CD4-positive, alpha-beta memory T cell (primary cell): ENCODE results near the gene EFNA1. TPM values are rescaled to one million over a fixed set of nuclear protein-coding genes. Genes with fewer than 3 reads are reported as not detected.
"Not testable (repeated sequence)": the region's sequence is repeated elsewhere in the genome, so short reads cannot be mapped to it uniquely, and the experiment has no call there.

ENCODE experiments used
- CTCF ChIA-PET: fragments of 350-600 bp; sonication (Branson Sonifier 250); formaldehyde crosslinking; loops from one replicate; lab custom pipeline; 2021; ENCODE audit warnings: inconsistent platforms; ENCODE audit not compliant: partially characterized antibody; lab: Charles Lee
- POLR2A ChIA-PET: fragments of 350-600 bp; sonication (Branson Sonifier 250); formaldehyde crosslinking; loops from one replicate; lab custom pipeline; 2021; ENCODE audit not compliant: partially characterized antibody; lab: Charles Lee
- DNase-seq, 5 donors: peaks; one replicate each; pipeline versions ENCODE4 v3.0.0 to v3.0.0-alpha.2; 2020 to 2022; ENCODE audit warnings: mixed read lengths in 1 of 5
- H3K27ac ChIP-seq: one replicate; pipeline ENCODE4 v1.7.0; 2013; ENCODE audit warnings: low read depth, low read length
- H3K27me3 ChIP-seq: 2 replicates; pipeline ENCODE4 v1.7.0; 2013; ENCODE audit warnings: mild to moderate bottlenecking, low read length, moderate library complexity; ENCODE audit not compliant: insufficient read depth
- H3K36me3 ChIP-seq: 2 replicates; pipeline ENCODE4 v1.7.0; 2013; ENCODE audit warnings: mild to moderate bottlenecking, low read length, moderate library complexity; ENCODE audit not compliant: insufficient read depth
- H3K4me1 ChIP-seq: 2 replicates; pipeline ENCODE4 v1.7.0; 2013; ENCODE audit warnings: mild to moderate bottlenecking, low read length, moderate library complexity; ENCODE audit not compliant: insufficient read depth
- H3K4me3 ChIP-seq, 2 donors: one replicate each; pipeline ENCODE4 v1.7.0; 2013; ENCODE audit warnings: low read length in 2 of 2, mild to moderate bottlenecking in 1 of 2
- H3K9me3 ChIP-seq, 2 donors: one replicate each; pipeline ENCODE4 v1.7.0; 2013; ENCODE audit warnings: low read length in 2 of 2, control low read depth in 1 of 2; ENCODE audit not compliant: control insufficient read depth in 1 of 2
- H3K27ac Mint-ChIP-seq, 7 donors: one replicate each; pipeline ENCODE4 v1.8.0; 2020 to 2021; ENCODE audit warnings: mixed read lengths in 7 of 7, mild to moderate bottlenecking in 6 of 7, inconsistent platforms in 3 of 7, moderate library complexity in 3 of 7
- H3K27me3 Mint-ChIP-seq, 2 donors: one replicate each; pipeline ENCODE4 v1.8.0; 2020 to 2021; ENCODE audit warnings: mixed read lengths in 2 of 2
- H3K36me3 Mint-ChIP-seq, 2 donors: one replicate each; pipeline ENCODE4 v1.8.0; 2020 to 2021; ENCODE audit warnings: mixed read lengths in 2 of 2, inconsistent platforms in 1 of 2, mild to moderate bottlenecking in 1 of 2
- H3K4me1 Mint-ChIP-seq, 4 donors: one replicate each; pipeline ENCODE4 v1.8.0; 2020 to 2021; ENCODE audit warnings: mixed read lengths in 4 of 4, mild to moderate bottlenecking in 1 of 4
- H3K4me3 Mint-ChIP-seq, 8 donors: one replicate each; pipeline ENCODE4 v1.8.0; 2020 to 2021; ENCODE audit warnings: mixed read lengths in 8 of 8, mild to moderate bottlenecking in 7 of 8, moderate library complexity in 6 of 8, inconsistent platforms in 3 of 8
- H3K9me3 Mint-ChIP-seq, 8 donors: one replicate each; pipeline ENCODE4 v1.8.0; 2020 to 2021; ENCODE audit warnings: mixed read lengths in 8 of 8, mild to moderate bottlenecking in 5 of 8, inconsistent platforms in 3 of 8, moderate library complexity in 1 of 8
- intact Hi-C: fragments of 100-400 bp; cut with micrococcal nuclease; formaldehyde crosslinking; loops from one replicate; pipeline ENCODE4 v1.15.1; 2023
- polyA plus RNA-seq, 2 donors: library from polyadenylated mRNA; unstranded; fragments of 300-500 nt; fragmentation: Illumina TruSeq; gene quantifications; one replicate each; pipeline ENCODE4 v1.2.3, GENCODE V29; 2021
- total RNA-seq, 2 experiments: library from RNA; stranded (reverse); gene quantifications; one replicate each; pipeline ENCODE4 v1.2.3, GENCODE V29; 2021

EFNA1 gene
- total and polyA plus RNA-seq, 4 experiments from 2014 or later: 0.84 to 2.0 (median 1.6) TPM

GRCh38 chr1:155117610-155118009, 10.1 kb upstream of the EFNA1 start:
- Histone ChIP-seq H3K27ac (no peak overlapping the region), H3K4me1 (no peaks in the 10 kb centered on the region), H3K9me3 (no peaks in the 10 kb centered on the region), H3K36me3 (no peaks in the 10 kb centered on the region), H3K4me3 (no peak overlapping the region), H3K27me3 (no peaks in the 10 kb centered on the region)
- Mint-ChIP-seq H3K9me3 (peaks cover 0 to 2% (median 0%) of the 10 kb centered on the region in 8 donors), H3K4me1 (no peaks in the 10 kb centered on the region), H3K27ac (no peak overlapping the region), H3K4me3 (no peak overlapping the region), H3K36me3 (no peaks in the 10 kb centered on the region), H3K27me3 (peaks cover 6 to 9% of the 10 kb centered on the region in 2 donors)
- intact Hi-C loops: no loop called here
- no peak for DNase-seq
- ChIA-PET POLR2A (no interaction called here), CTCF (interaction anchor here (1.7 kb wide), 1 partner anchor 26 kb away, joined by 7 read pairs; no protein-coding TSS in a partner anchor)

- H3K36me3 Mint-ChIP-seq, H3K9me3 Mint-ChIP-seq, H3K27ac Mint-ChIP-seq, H3K27me3 ChIP-seq, H3K27me3 Mint-ChIP-seq, POLR2A ChIA-PET, H3K27ac ChIP-seq, H3K4me1 Mint-ChIP-seq, H3K9me3 ChIP-seq, H3K4me3 ChIP-seq, DNase-seq, H3K4me1 ChIP-seq, H3K36me3 ChIP-seq, H3K4me3 Mint-ChIP-seq, intact Hi-C loops: not testable (repeated sequence)
- CTCF ChIA-PET: interaction anchor here (1.7 kb wide), 1 partner anchor 27 kb away, joined by 7 read pairs; no protein-coding TSS in a partner anchor
Measured at GRCh38 chr1:155118090-155118489, 9.6 kb upstream of the EFNA1 start.

GRCh38 chr1:155120253-155120652, 7.4 kb upstream of the EFNA1 start:
- Mint-ChIP-seq H3K4me1 (no peaks in the 10 kb centered on the region), H3K4me3 (no peak overlapping the region), H3K27me3 (peaks cover 6 to 9% of the 10 kb centered on the region in 2 donors), H3K9me3 (no peaks in the 10 kb centered on the region), H3K36me3 (no peaks in the 10 kb centered on the region), H3K27ac (peak overlapping the region in 1 of 7 donors; percentile 74)
- Histone ChIP-seq H3K27ac (no peak overlapping the region), H3K27me3 (no peaks in the 10 kb centered on the region), H3K36me3 (no peaks in the 10 kb centered on the region), H3K4me1 (no peaks in the 10 kb centered on the region), H3K4me3 (no peak overlapping the region), H3K9me3 (no peaks in the 10 kb centered on the region)
- ChIA-PET CTCF (interaction anchor here (1.8 to 1.9 kb wide), 2 partner anchors 29 to 52 kb away, joined by 8 to 9 read pairs; partner anchors contain the start of gene KRTCAP2), POLR2A (no interaction called here)
- no peak for DNase-seq
- intact Hi-C loops: no loop called here

GRCh38 chr1:155121249-155121648, 6.4 kb upstream of the EFNA1 start:
- Mint-ChIP-seq H3K36me3 (no peaks in the 10 kb centered on the region), H3K27me3 (peaks cover 3 to 10% of the 10 kb centered on the region in 2 donors), H3K4me1 (no peaks in the 10 kb centered on the region), H3K4me3 (no peak overlapping the region), H3K9me3 (peaks cover 0 to 2% (median 0%) of the 10 kb centered on the region in 8 donors), H3K27ac (no peak overlapping the region)
- Histone ChIP-seq H3K36me3 (no peaks in the 10 kb centered on the region), H3K27me3 (no peaks in the 10 kb centered on the region), H3K27ac (no peak overlapping the region), H3K9me3 (no peaks in the 10 kb centered on the region), H3K4me1 (peaks cover under 1% of the 10 kb centered on the region), H3K4me3 (no peak overlapping the region)
- intact Hi-C loops: no loop called here
- DNase-seq: no peak
- ChIA-PET POLR2A (no interaction called here), CTCF (interaction anchor here (0.7 to 1.9 kb wide), 4 partner anchors 30 to 51 kb away, joined by 3 to 9 read pairs (median 6); partner anchors contain the start of gene KRTCAP2)

- H3K4me1 ChIP-seq: peaks cover 11% of the 10 kb centered on the region
- H3K27ac ChIP-seq: no peak overlapping the region
- no peak overlapping the region for H3K27ac Mint-ChIP-seq
- peaks cover 0 to 2% (median 0%) of the 10 kb centered on the region in 8 donors for H3K9me3 Mint-ChIP-seq
- H3K9me3 ChIP-seq: no peaks in the 10 kb centered on the region
- no peaks in the 10 kb centered on the region for H3K27me3 ChIP-seq
- ChIA-PET CTCF (interaction anchor here (0.7 to 1.9 kb wide), 2 partner anchors 12 to 31 kb away, joined by 3 to 8 read pairs; no protein-coding TSS in a partner anchor), POLR2A (no interaction called here)
- no peaks in the 10 kb centered on the region for H3K36me3 Mint-ChIP-seq
- no peaks in the 10 kb centered on the region for H3K36me3 ChIP-seq
- no peak overlapping the region for H3K4me3 Mint-ChIP-seq
- peaks cover 6 to 9% of the 10 kb centered on the region in 2 donors for H3K27me3 Mint-ChIP-seq
- no peak overlapping the region for H3K4me3 ChIP-seq
- DNase-seq: no peak
- peaks cover 4 to 8% (median 7%) of the 10 kb centered on the region in 4 donors for H3K4me1 Mint-ChIP-seq
- intact Hi-C loops: no loop called here
Measured at GRCh38 chr1:155122308-155122707, 5.4 kb upstream of the EFNA1 start.

GRCh38 chr1:155123801-155124200, 3.9 kb upstream of the EFNA1 start:
- POLR2A ChIA-PET: interaction anchor here (1.2 kb wide), 1 partner anchor 11 kb away, joined by 4 read pairs; the partner anchor contains the start of gene SLC50A1
- H3K4me1 ChIP-seq: peaks cover 23% of the 10 kb centered on the region

GRCh38 chr1:155124503-155125463, 2.9 kb upstream of the EFNA1 start:
- ChIA-PET CTCF (interaction anchor here (1.0 kb wide), 1 partner anchor 10 kb away, joined by 3 read pairs; no protein-coding TSS in a partner anchor), POLR2A (interaction anchor here (1.2 kb wide), 1 partner anchor 10 kb away, joined by 3 read pairs; no protein-coding TSS in a partner anchor)
- no peaks in the 10 kb centered on the region for H3K36me3 ChIP-seq
- intact Hi-C loops: loop anchor here (5.0 kb wide), 1 partner anchor 32 kb away; no protein-coding TSS in a partner anchor
- peaks cover 0 to 2% (median 0%) of the 10 kb centered on the region in 8 donors for H3K9me3 Mint-ChIP-seq
- H3K27ac ChIP-seq: no peak overlapping the region
- H3K4me3 Mint-ChIP-seq: peak overlapping the region in 2 of 8 donors; percentile 7 to 61
- H3K27me3 ChIP-seq: peaks cover 12% of the 10 kb centered on the region
- peaks cover 32% of the 10 kb centered on the region for H3K4me1 ChIP-seq
- no peaks in the 10 kb centered on the region for H3K36me3 Mint-ChIP-seq
- H3K4me3 ChIP-seq: no peak overlapping the region
- H3K4me1 Mint-ChIP-seq: peaks cover 18 to 31% (median 23%) of the 10 kb centered on the region in 4 donors
- H3K27ac Mint-ChIP-seq: no peak overlapping the region
- no peak for DNase-seq
- peaks cover 11 to 15% of the 10 kb centered on the region in 2 donors for H3K27me3 Mint-ChIP-seq
- H3K9me3 ChIP-seq: no peaks in the 10 kb centered on the region

More at GRCh38 chr1:155123801-155124200, 3.9 kb upstream of the EFNA1 start:
- H3K4me3 ChIP-seq: no peak overlapping the region
- Mint-ChIP-seq H3K27ac (no peak overlapping the region), H3K4me1 (peaks cover 12 to 21% (median 16%) of the 10 kb centered on the region in 4 donors), H3K9me3 (peaks cover 0 to 2% (median 0%) of the 10 kb centered on the region in 8 donors), H3K36me3 (no peaks in the 10 kb centered on the region), H3K27me3 (peaks cover 10 to 13% of the 10 kb centered on the region in 2 donors), H3K4me3 (no peak overlapping the region)
- CTCF ChIA-PET: interaction anchor here (1.1 kb wide), 1 partner anchor 32 kb away, joined by 5 read pairs; no protein-coding TSS in a partner anchor
- H3K9me3 ChIP-seq: no peaks in the 10 kb centered on the region
- peaks cover 4% of the 10 kb centered on the region for H3K27me3 ChIP-seq
- H3K36me3 ChIP-seq: no peaks in the 10 kb centered on the region
- H3K27ac ChIP-seq: no peak overlapping the region
- no peak for DNase-seq
- intact Hi-C loops: no loop called here
